Measurements from ENCODE around the gene ANKRD11. TPM values are rescaled to one million over a fixed set of nuclear protein-coding genes. Genes with fewer than 3 reads are reported as not detected.
"Not testable (repeated sequence)": the region's sequence is repeated elsewhere in the genome, so short reads cannot be mapped to it uniquely, and the experiment has no call there.

ANKRD11 gene
- total RNA-seq, 1 donor from 2014 or later = 63.8 TPM

DNA sequence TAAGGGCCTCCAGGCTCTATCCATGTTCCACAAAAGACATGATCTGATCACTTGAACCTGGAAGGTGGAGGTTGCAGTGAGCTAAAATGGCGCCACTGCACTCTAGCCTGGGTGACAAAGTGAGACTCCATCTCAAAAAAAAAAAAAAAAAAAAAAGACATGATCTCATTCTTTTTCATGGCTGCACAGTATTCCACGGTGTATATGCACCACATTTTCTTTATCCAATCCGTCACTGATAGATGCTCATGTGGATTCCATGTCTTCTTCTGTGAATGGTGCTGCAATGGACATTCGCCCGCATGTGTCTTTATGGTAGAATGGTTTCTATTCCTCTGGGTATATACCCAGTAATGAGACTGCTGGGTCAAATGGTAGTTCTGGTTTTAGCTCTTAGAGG is 124.4 kb downstream of the ANKRD11 start:
- Histone ChIP-seq H3K27me3 (ENCODE audit: low read depth) (no peaks in the 10 kb centered on the region), H3K36me3 (no peaks in the 10 kb centered on the region), H3K4me1 (peaks cover 90% of the 10 kb centered on the region), H3K27ac (replicated peaks) (no peak overlapping the region), H3K9me3 (replicated peaks) (no peaks in the 10 kb centered on the region), H3K4me3 (no peak overlapping the region)
- intact Hi-C loops (cut with micrococcal nuclease) = no loop called here
- no peak for DNase-seq
- TF ChIP-seq, protein P1, sequence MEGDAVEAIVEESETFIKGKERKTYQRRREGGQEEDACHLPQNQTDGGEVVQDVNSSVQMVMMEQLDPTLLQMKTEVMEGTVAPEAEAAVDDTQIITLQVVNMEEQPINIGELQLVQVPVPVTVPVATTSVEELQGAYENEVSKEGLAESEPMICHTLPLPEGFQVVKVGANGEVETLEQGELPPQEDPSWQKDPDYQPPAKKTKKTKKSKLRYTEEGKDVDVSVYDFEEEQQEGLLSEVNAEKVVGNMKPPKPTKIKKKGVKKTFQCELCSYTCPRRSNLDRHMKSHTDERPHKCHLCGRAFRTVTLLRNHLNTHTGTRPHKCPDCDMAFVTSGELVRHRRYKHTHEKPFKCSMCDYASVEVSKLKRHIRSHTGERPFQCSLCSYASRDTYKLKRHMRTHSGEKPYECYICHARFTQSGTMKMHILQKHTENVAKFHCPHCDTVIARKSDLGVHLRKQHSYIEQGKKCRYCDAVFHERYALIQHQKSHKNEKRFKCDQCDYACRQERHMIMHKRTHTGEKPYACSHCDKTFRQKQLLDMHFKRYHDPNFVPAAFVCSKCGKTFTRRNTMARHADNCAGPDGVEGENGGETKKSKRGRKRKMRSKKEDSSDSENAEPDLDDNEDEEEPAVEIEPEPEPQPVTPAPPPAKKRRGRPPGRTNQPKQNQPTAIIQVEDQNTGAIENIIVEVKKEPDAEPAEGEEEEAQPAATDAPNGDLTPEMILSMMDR (IDR thresholded peaks at IDR 0.05; ENCODE audit: borderline replicate concordance) = no peak

DNA sequence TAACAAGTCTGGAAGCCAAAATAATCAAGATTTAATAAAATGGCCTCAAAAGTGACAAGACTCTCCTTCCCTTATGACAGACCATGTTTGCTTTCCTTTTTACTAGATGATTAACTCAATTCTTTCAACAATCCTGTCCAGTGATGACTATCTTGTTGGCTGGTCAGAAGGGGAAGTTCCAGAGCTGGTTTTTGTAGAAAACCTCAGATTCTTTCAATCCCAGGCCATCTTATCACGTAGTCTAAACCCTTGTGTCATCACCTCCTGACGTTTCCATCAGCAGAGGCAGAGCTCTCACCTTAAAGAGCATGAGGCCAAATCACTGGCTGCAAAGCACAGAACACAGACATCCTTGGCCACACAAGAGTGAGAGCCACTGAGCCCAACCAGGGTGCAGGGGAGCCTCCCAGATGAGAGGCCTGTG is 125.3 kb downstream of the ANKRD11 start:
- DNase-seq = no peak
- Histone ChIP-seq H3K4me3 (no peak overlapping the region), H3K27ac (replicated peaks) (no peak overlapping the region), H3K36me3 (no peaks in the 10 kb centered on the region), H3K27me3 (ENCODE audit: low read depth) (no peaks in the 10 kb centered on the region), H3K4me1 (peaks cover 90% of the 10 kb centered on the region), H3K9me3 (replicated peaks) (no peaks in the 10 kb centered on the region)
- intact Hi-C loops (cut with micrococcal nuclease) = no loop called here
- TF ChIP-seq, protein P1 (IDR thresholded peaks at IDR 0.05; ENCODE audit: borderline replicate concordance) = no peak

DNA sequence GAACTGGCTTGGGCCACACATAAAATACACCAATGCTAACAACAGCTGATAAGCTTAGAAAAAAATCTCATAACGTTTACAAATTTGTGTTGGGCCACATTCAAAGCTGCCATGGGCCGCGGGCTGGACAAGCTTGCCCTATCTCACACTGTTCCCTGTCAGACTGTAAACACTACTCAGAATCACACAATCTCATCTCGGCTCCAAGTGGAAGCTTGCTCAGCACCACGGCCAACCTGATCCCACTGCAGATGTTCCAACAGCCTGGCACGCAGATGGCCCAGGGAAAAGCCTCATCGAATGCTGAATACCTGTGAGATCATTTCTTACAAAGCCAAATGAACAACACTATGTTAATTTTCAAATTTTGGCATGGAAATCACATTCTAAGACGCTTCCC is 125.8 kb downstream of the ANKRD11 start:
- intact Hi-C loops (cut with micrococcal nuclease) = no loop called here
- H3K36me3 ChIP-seq = no peaks in the 10 kb centered on the region
- no peaks in the 10 kb centered on the region for H3K27me3 ChIP-seq (ENCODE audit: low read depth)
- no peak for DNase-seq
- TF ChIP-seq, protein P1 (IDR thresholded peaks at IDR 0.05; ENCODE audit: borderline replicate concordance) = no peak
- H3K4me1 ChIP-seq = peaks cover 90% of the 10 kb centered on the region
- peak overlapping the region; percentile 11 for H3K27ac ChIP-seq (replicated peaks)
- no peak overlapping the region for H3K4me3 ChIP-seq
- H3K9me3 ChIP-seq (replicated peaks) = no peaks in the 10 kb centered on the region

DNA sequence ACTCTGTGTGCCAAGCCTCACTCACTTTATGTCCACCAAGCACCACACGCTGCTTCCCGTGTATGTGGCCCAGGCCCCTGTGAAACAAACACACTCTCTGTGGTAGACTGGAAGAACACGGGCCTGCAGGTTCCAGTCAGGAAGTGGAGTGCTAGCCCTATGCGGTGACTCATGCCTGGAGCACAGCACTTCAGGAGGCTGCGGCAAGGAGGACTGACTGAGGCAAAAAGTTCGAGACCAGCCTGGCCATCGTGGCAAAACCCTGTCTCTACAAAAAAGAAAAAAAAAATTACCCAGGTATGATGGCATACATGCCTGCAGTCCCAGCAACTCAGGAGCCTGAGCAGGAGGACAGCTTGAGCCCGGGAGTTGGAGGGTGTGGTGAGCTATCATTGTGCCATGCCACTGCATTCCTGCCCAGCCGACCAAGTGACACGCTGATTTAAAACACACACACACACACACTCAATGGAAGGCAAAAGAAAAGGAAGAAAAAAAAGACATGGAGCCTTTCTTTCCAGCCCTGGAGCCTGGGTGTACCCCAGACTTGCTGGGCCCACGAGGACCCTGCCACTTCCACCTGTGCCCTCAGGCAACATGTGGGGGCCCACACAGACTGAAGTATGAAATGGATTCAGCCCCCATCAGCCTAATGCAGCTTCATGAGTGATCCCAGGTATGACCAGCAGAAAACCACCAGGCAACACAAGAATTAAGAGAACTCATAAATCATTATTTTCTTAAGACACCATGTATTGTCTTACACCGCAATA is 126.6 kb downstream of the ANKRD11 start:
- Histone ChIP-seq H3K27ac (replicated peaks) (peak overlapping the region; percentile 11), H3K9me3 (replicated peaks) (no peaks in the 10 kb centered on the region), H3K4me3 (no peak overlapping the region), H3K36me3 (no peaks in the 10 kb centered on the region), H3K4me1 (peaks cover 90% of the 10 kb centered on the region), H3K27me3 (ENCODE audit: low read depth) (no peaks in the 10 kb centered on the region)
- DNase-seq = no peak
- TF ChIP-seq, protein P1 (IDR thresholded peaks at IDR 0.05; ENCODE audit: borderline replicate concordance) = no peak
- intact Hi-C loops (cut with micrococcal nuclease) = no loop called here

DNA sequence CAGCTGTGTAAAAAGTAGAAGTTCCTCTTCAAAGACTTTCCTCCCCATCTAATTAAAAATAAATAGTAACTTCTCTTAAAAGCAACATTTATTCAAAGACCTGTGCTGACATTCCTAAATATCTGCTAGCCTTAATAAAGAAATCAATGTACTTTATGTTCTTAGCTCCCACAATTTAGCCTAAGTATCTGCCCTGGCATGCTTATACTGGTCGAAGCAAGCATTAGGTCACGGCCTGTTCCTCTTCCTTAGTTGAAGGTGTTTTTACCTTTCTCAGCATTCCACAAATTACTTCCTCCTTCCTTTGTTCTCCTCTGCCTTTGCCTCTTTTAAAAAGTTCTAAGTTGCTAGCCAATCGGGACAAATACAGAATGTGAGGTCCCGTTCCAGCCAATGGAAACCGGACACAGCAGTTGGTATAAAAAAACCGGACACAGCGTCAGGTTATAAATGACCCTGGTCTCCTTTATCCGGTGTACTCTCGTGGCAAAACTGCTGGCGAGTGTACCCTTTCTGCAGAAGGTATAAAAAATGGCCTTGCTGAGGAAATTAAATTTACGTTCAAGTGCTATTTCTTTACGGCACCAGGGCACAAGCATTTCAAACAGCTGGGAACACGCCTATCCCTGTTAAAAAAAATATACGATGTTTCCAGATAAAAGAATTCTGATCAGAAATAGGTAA is 127.7 kb downstream of the ANKRD11 start:
- DNase-seq; H3K9me3 ChIP-seq (replicated peaks); H3K36me3 ChIP-seq; H3K4me3 ChIP-seq; intact Hi-C loops (cut with micrococcal nuclease); H3K27me3 ChIP-seq (ENCODE audit: low read depth): not testable (repeated sequence)
- H3K27ac ChIP-seq (replicated peaks) = peak overlapping the region; percentile 36
- H3K4me1 ChIP-seq = peaks cover 92% of the 10 kb centered on the region
